K562 (cell line): ENCODE results near the gene SORCS2.

Experiments used
- BDP1 ChIP-seq: IDR thresholded peaks from 3 replicates; pipeline ENCODE4 v1.6.1; 2011; ENCODE audit not compliant: insufficient read length, insufficient read depth
- ZNF384 ChIP-seq: IDR thresholded peaks from 2 replicates; pipeline ENCODE4 v1.6.1; 2012; ENCODE audit warnings: low read depth, low read length, improper control_type of control experiment
- ZNF766 ChIP-seq: fragments of 200-800 bp; sonication (Bioruptor generic); conservative IDR thresholded peaks from 2 replicates; pipeline ENCODE4 v1.6.1; 2016; ENCODE audit warnings: missing genetic modification characterization, missing compliant biosample characterization
- ZZZ3 ChIP-seq: fragments of 450-650 bp; IDR thresholded peaks from 2 replicates; pipeline ENCODE4 v1.6.1; 2016; ENCODE audit warnings: antibody characterized with exemption, mild to moderate bottlenecking, moderate library complexity

DNA sequence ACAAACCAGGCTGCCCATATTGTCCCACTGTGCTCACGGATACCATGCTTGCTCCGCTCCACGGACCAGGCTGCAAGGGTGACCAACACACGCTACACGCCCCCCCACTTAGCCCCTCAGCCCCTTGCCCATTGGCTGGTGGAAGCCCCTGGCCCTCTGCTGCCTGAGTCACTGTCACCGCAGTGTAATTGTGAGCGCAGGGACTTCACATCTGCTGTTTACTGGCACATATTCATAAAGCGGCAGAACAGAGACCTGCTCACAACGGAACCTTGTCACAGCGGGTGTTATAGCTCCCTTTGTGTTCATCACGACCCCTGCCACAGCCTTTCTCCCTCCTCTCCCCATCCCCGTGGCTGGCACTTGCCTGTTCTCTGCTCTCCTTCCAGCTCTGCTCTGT, 158.7 kb downstream of the SORCS2 start:
- TF ChIP-seq ZNF384 (no peak), ZNF766 (CRISPR knock-in tag) (no peak), BDP1 (no peak), ZZZ3 (no peak)
